Measurements from ENCODE around the gene KARS1. TPM values are rescaled to one million over a fixed set of nuclear protein-coding genes. Genes with fewer than 3 reads are reported as not detected.

KARS1 gene
- total RNA-seq, 1 experiment from 2014 or later = 207 TPM

DNA sequence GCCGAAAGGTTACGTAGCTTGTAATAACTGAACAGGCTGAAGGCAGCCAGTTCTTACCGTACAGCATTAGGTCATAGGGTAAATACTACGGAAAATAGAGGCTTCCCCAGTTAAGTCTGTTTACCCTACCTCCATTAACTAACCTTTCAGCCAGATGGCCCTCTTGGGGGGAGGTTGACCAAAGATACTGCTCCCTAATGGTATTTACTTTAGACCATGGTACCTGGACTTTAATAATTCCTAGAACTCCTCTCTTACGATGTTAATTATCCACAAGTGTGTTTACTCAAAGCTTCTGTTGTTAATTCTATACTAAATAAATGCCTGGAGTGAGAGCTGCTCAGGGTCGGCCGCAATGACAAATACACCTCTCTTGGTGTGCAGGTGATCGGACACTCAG is 14.6 kb downstream of the KARS1 start:
- no peaks in the 10 kb centered on the region for H3K27me3 Mint-ChIP-seq (ENCODE audit: unreplicated experiment)
- no peak overlapping the region for H3K4me3 Mint-ChIP-seq (ENCODE audit: low read depth, unreplicated experiment)
- intact Hi-C loops (cut with micrococcal nuclease; ENCODE audit: unreplicated experiment) = no loop called here
- BruUV-seq (replicated peaks) = no TSS peak
- H3K9me3 Mint-ChIP-seq (ENCODE audit: low read depth, unreplicated experiment) = no peaks in the 10 kb centered on the region
- CTCF ChIA-PET = interaction anchor here (0.7 kb wide), 1 partner anchor 1194 kb away, joined by 5 read pairs; no protein-coding TSS in a partner anchor
- no peak overlapping the region for H3K27ac Mint-ChIP-seq (ENCODE audit: unreplicated experiment)
- no peak for DNase-seq
- no peaks in the 10 kb centered on the region for H3K4me1 Mint-ChIP-seq (ENCODE audit: low read depth, unreplicated experiment)
- H3K36me3 Mint-ChIP-seq (ENCODE audit: insufficient read depth, unreplicated experiment) = peaks cover 62% of the 10 kb centered on the region
- TF ChIP-seq CTCF (IDR thresholded peaks at IDR 0.05; ENCODE audit: unreplicated experiment) = no peak

DNA sequence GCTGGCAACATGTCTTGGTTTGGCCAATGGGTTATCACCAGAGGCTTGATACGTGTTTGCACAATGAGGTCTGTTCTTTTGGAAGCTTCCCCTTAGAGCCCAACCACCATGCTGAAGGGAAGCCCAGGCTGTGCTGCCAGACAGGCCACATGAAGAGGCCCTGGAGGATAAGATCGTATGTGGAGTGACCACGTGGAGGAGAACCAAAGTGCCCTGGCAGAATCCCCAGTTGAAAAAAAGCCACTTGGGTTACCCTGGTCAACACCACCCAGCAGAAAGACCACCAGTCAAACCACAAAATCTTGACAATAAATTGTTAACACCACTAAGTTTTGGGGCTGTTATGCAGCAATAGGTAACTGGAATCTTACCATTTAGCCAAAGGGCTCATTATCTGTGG is 17.4 kb downstream of the KARS1 start:
- no peak overlapping the region for H3K4me3 Mint-ChIP-seq (ENCODE audit: low read depth, unreplicated experiment)
- intact Hi-C loops (cut with micrococcal nuclease; ENCODE audit: unreplicated experiment) = no loop called here
- H3K36me3 Mint-ChIP-seq (ENCODE audit: insufficient read depth, unreplicated experiment) = peaks cover 63% of the 10 kb centered on the region

GRCh38 chr16:75629132-75629531 is 18.3 kb downstream of the KARS1 start:
- intact Hi-C loops (cut with micrococcal nuclease; ENCODE audit: unreplicated experiment) = no loop called here
- Mint-ChIP-seq H3K4me1 (ENCODE audit: low read depth, unreplicated experiment) (peaks cover 16% of the 10 kb centered on the region), H3K27me3 (ENCODE audit: unreplicated experiment) (no peaks in the 10 kb centered on the region), H3K36me3 (ENCODE audit: insufficient read depth, unreplicated experiment) (peaks cover 68% of the 10 kb centered on the region), H3K27ac (ENCODE audit: unreplicated experiment) (no peak overlapping the region), H3K4me3 (ENCODE audit: low read depth, unreplicated experiment) (no peak overlapping the region), H3K9me3 (ENCODE audit: low read depth, unreplicated experiment) (no peaks in the 10 kb centered on the region)
- BruUV-seq (replicated peaks) = no TSS peak
- DNase-seq = no peak
- TF ChIP-seq CTCF (IDR thresholded peaks at IDR 0.05; ENCODE audit: unreplicated experiment) = no peak
- CTCF ChIA-PET = interaction anchor here (1.2 kb wide), 1 partner anchor 11 kb away, joined by 3 read pairs; no protein-coding TSS in a partner anchor

More for the DNA sequence above, 17.4 kb downstream of the KARS1 start:
- TF ChIP-seq CTCF (IDR thresholded peaks at IDR 0.05; ENCODE audit: unreplicated experiment) = no peak
- Mint-ChIP-seq H3K27me3 (ENCODE audit: unreplicated experiment) (no peaks in the 10 kb centered on the region), H3K9me3 (ENCODE audit: low read depth, unreplicated experiment) (no peaks in the 10 kb centered on the region), H3K27ac (ENCODE audit: unreplicated experiment) (no peak overlapping the region), H3K4me1 (ENCODE audit: low read depth, unreplicated experiment) (peaks cover 10% of the 10 kb centered on the region)
- BruUV-seq (replicated peaks) = no TSS peak
- no peak for DNase-seq
- CTCF ChIA-PET = interaction anchor here (1.2 kb wide), 1 partner anchor 12 kb away, joined by 3 read pairs; no protein-coding TSS in a partner anchor

DNA sequence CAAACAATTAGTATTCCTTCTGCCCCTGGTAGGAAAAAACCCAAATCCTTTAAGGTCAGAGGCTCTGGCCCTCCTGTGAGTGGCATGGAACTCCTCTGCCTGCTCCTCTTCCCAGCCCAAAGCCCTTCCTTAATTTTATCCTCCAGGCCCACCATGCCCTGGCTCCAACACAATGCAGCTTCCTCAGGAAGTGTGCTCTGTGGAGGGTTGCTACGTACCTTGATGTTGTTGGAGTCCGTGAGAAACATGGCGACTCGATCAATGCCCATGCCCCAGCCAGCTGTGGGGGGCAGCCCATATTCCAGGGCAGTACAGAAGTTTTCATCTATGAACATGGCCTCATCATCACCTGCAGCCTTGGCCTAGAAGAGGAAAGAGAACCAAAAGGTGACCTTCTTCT is 19.1 kb downstream of the KARS1 start:
- no peak for TF ChIP-seq CTCF (IDR thresholded peaks at IDR 0.05; ENCODE audit: unreplicated experiment)
- no TSS peak for BruUV-seq (replicated peaks)
- H3K27me3 Mint-ChIP-seq (ENCODE audit: unreplicated experiment) = no peaks in the 10 kb centered on the region
- H3K9me3 Mint-ChIP-seq (ENCODE audit: low read depth, unreplicated experiment) = no peaks in the 10 kb centered on the region
- no peak overlapping the region for H3K4me3 Mint-ChIP-seq (ENCODE audit: low read depth, unreplicated experiment)
- H3K36me3 Mint-ChIP-seq (ENCODE audit: insufficient read depth, unreplicated experiment) = peaks cover 64% of the 10 kb centered on the region
- H3K27ac Mint-ChIP-seq (ENCODE audit: unreplicated experiment) = no peak overlapping the region
- peaks cover 16% of the 10 kb centered on the region for H3K4me1 Mint-ChIP-seq (ENCODE audit: low read depth, unreplicated experiment)
- intact Hi-C loops (cut with micrococcal nuclease; ENCODE audit: unreplicated experiment) = no loop called here
- CTCF ChIA-PET = interaction anchor here (0.5 kb wide), 1 partner anchor 11 kb away, joined by 7 read pairs; no protein-coding TSS in a partner anchor
- no peak for DNase-seq
